Measurements from ENCODE around the gene TUB.

TUB gene

GRCh38 chr11:8080674-8081590 is at the start of gene TUB:
Gene TUB (plus strand): TSS chr11:8081211. CDS start chr11:8081511, 300 bp downstream.
- DNase-seq, result no peak

- no peak for DNase-seq
Measured at GRCh38 chr11:8031248-8032115, 49.5 kb upstream of the TUB start.

- DNase-seq, result no peak
Measured at GRCh38 chr11:8032122-8032521, 48.9 kb upstream of the TUB start.

- DNase-seq, result no peak
Measured at GRCh38 chr11:8032576-8033304, 48.3 kb upstream of the TUB start.

GRCh38 chr11:8033305-8034105 is 47.5 kb upstream of the TUB start:
- DNase-seq, result no peak

- no peak for DNase-seq
Measured at GRCh38 chr11:8034106-8034585, 46.9 kb upstream of the TUB start.

- DNase-seq, result no peak
Measured at GRCh38 chr11:8034604-8035190, 46.3 kb upstream of the TUB start.

GRCh38 chr11:8035200-8035855 is 45.7 kb upstream of the TUB start:
- no peak for DNase-seq

- DNase-seq, result no peak
Measured at GRCh38 chr11:8036002-8036802, 44.8 kb upstream of the TUB start.

GRCh38 chr11:8036986-8037385 is 44.0 kb upstream of the TUB start:
- no peak for DNase-seq

GRCh38 chr11:8038393-8038792 is 42.6 kb upstream of the TUB start:
- DNase-seq, result no peak

- DNase-seq, result no peak
Measured at GRCh38 chr11:8038811-8039529, 42.0 kb upstream of the TUB start.

- DNase-seq, result no peak
Measured at GRCh38 chr11:8039530-8040260, 41.3 kb upstream of the TUB start.

- DNase-seq, result no peak
Measured at GRCh38 chr11:8040261-8040920, 40.6 kb upstream of the TUB start.

GRCh38 chr11:8040921-8041285 is 40.1 kb upstream of the TUB start:
- no peak for DNase-seq

- DNase-seq, result no peak
Measured at GRCh38 chr11:8041576-8041975, 39.4 kb upstream of the TUB start.

- no peak for DNase-seq
Measured at GRCh38 chr11:8043756-8044155, 37.3 kb upstream of the TUB start.

GRCh38 chr11:8045839-8046238 is 35.2 kb upstream of the TUB start:
- no peak for DNase-seq

All from GF-D8 (cell line).